GM18508 (cell line): ENCODE data around the gene TRIM40.

ENCODE experiments used
- ATAC-seq: cut with Tn5 transposase; IDR thresholded peaks from one replicate; pipeline ENCODE4 v1.9.1; 2021; ENCODE audit warnings: moderate number of reproducible peaks; ENCODE audit not compliant: insufficient read depth, unreplicated experiment

Gene TRIM40

DNA sequence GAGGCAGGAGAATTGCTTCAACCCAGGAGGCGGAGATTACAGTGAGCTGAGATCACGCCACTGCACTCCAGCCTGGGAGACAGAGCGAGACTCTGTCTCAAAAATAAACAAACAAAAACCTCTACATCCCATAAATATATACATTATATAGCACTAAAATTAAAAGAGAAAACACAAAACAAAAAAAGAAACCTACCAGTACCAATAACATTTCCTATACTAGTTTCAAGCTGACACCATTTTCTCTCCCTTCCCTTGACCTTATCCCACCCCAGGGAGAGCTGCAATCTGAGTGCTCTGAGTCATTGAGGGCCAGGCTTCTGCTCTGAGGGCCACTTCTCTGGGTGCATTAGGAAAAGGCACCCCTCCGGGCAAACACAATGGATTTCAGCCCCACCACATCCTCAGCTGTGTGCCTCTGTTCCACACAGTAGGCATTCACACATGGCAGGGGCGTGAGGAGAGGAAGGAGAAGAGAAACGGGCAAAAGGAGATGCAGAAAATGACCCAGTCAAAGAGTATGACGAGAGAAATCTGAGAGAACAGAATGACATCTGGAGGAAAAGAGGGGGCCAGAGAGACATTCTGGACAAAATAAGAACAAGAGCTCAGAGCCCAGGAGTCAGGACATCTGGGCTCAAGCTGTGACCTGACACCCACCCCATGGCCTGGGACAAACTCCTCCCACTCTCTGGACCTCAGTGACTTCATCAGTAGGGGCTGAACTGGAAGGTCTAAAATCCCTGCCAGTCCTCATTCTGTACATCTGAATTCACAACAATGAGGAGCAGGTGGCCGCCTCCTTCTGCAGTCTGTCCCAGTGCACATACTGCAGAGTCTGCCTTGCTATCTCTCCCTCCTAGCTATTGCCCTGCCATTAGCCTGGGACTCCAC lies 59.1 kb downstream of the TRIM40 start:
- no peak for ATAC-seq

DNA sequence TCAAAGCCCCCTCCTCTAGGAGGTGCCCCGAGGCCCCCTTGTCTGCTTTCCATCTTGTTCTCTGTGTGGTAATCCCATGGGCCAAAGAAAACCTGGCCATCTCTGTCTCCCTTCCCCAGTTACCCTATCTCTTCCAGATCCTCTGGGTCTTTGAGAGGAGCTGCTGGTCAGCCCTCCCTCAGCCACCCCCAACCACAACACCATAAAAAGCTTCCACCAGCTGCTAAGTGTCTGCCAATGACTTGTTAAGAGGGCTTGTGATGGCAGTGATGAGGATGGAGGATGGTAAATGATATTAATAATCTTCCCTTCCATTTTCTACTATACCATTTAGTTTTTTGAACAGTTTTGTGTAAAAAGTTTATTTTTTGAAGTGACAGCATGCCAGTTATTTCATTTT lies 60.0 kb downstream of the TRIM40 start:
- ATAC-seq: no peak

DNA sequence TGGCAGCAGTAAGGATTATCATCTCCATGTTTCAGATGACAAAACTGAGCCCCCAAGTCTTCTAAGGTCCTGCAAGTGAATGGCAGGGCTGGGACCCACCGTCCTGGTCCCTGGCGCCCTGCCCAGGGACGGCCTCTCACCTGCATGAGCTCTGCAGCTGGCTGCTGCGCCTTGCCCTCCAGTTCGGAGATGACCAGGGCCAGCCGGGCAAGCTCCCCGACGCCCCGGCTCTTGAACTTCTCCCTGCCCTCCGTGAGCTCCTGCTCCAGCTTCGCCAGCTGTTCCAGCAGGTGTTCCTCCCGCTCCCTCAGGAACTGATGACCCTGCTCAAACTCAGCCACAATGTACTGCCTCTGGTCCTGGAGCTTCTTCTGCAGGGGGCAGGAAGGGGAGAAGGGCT lies 60.4 kb downstream of the TRIM40 start:
- no peak for ATAC-seq
